Pulmonary artery endothelial cell (primary cell): ENCODE measurements around the gene KCNQ4. TPM values are rescaled to one million over a fixed set of nuclear protein-coding genes. Genes with fewer than 3 reads are reported as not detected.

ENCODE experiments used
- DNase-seq: peaks from one replicate; pipeline ENCODE4 v3.0.0-alpha.2; 2011; ENCODE audit warnings: low read depth, low spot score
- total RNA-seq: library from RNA; depleted of rRNA; stranded (reverse); fragments of >200 nt; gene quantifications from 2 replicates; pipeline ENCODE4 v1.2.3, GENCODE V29; 2014

Gene KCNQ4
- total RNA-seq, 1 donor from 2014 or later: not detected

DNA sequence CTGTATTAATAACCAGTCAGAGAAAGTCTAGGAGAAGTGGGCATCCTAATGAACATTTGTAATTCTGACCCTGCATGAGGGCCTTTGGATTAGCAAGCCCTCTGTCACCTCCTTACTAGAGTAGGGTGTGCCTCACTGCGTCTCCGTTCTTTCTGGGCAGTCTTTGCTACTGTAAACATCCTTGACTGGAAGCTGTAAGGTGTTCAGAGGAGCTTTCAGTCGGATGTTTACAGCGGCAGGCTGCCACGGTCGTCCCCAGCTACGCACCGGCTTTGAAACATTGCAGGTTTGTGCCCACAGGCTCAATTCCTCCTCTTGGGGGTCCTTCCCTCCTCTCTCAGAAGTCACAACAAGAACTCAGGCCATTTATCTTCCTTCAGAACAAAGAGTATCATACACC, 29.4 kb upstream of the KCNQ4 start:
- DNase-seq: no peak

GRCh38 chr1:40755067-40755466, 28.5 kb upstream of the KCNQ4 start:
- DNase-seq: no peak

DNA sequence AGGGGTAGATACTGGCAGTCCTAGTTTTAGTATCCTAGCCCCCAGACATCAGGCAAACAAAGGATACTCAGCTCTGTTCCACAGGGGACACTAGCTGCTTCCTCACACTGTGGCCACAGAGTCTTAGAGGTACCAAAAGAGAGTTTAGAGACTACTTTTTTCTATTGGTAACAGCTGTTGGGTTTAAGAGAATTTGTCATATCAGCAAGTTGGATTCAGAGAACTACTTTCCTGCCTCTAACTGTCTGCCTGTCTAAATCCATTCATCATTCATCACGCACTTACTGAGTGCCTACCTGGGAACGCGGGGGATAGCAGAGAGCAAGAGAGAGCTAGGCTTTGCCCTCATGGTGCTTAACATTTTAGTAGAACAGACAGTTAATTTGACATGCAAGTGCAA, 27.1 kb upstream of the KCNQ4 start:
- DNase-seq: no peak

DNA sequence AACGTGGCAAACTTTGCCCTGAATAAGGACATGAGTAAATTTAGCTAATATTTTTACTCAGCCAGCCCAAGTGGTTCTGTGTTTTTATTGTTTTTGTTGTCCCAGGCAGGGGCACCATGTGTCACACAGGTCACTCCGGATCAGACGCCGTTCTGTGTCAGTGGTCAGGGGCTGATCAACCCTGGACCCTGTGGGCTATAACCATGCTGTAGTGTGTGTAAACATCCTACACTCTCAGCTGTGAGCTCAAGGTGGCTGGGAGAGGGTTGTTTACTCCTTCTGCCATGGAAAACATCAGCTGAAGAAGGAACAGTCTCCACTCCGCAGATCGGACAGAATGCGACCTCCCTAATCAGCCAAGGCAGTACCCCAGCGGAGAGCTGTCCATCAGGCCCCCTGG, 26.5 kb upstream of the KCNQ4 start:
- DNase-seq: no peak

DNA sequence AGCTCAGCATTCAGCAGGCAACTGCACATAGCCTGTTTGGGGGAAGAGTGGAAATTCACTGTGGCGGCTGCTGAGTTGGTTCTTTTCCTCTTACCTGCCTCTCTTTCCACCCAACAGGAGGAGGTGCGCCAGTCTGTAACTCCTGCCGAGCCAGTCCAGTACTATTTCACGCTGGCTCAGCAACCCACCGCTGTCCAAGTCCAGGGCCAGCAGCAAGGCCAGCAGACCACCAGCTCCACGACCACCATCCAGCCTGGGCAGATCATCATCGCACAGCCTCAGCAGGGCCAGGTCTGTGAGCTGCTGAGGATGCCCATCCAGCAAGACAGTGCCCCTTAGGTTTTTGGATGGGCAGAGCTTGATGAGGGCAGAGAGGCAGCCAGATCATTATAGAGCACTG, 25.6 kb upstream of the KCNQ4 start:
- no peak for DNase-seq

DNA sequence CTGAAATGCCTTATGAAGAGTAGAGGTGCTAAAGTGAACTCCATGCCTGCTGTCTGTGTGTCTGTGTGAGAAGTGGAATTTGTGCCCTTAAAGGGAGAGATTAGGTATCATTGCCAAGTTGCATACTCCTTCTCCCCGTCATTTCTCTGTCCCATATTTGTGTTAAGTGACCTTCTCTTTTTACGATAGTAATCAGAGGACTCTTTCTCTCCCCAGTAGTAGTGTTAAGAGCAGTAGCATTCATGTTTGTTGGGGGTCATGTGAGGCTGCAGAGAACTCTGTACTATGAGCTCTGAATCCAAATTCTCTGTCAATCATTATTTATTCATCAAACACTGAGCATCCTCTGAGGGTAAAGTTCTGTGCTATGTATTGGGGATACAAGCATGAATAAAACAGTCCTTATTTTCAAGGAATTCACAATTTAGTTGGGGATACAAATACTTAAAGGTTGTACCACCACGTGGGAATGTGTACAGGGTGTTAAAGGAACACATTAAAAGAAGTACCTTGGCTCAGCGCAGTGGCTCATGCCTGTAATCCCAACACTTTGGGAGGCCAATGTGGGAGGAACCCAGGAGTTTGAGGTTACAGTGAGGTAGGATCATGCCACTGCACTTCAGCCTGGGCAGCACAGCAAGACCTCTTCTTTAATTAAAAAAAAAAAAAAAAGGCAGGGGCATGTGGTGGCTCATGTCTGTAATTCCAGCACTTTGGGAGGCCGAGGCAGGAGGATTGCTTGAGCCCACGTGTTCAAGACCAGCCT, 24.8 kb upstream of the KCNQ4 start:
- no peak for DNase-seq

DNA sequence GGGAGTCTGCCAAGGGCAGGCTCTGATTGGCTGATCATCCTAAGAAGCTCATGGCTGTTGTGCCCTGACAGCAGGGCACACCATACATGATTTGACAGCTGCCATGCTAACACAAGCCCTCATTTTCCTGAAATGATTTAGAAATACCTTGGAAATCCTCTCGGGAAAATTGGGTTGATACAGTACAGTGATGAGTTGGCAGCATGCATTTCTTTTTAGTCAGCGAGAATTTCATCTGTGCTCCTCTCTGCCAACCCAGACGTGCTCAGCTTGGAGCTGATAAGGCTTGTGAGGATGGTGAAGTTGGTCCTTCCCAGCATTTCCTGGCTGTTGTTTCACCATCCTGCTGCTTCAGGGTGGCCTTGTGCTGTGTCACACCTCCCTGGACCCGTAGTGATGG, 22.6 kb upstream of the KCNQ4 start:
- no peak for DNase-seq

- DNase-seq: no peak
These were observed 21.3 kb upstream of the KCNQ4 start for GRCh38 chr1:40762144-40762923.

GRCh38 chr1:40763742-40764532, 19.6 kb upstream of the KCNQ4 start:
- no peak for DNase-seq

DNA sequence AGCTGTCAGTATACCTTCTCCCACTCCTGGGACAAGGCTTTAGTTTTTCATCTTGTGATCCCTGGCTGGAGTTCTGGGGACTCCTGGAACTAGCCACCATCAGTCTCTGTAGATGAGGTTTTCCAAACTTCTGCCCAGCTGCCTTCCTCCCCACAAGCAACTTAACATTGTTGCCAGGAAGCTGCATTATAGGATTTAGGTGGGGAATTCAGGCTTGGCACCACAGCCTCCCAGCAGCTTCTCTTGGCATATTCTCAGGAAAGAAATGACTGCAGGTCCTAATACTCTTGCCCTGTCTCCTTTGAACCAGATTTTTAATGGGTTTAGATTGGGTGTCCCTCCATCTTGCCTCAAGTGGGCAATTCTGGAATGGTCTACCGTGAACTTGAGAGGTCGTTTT, 18.6 kb upstream of the KCNQ4 start:
- DNase-seq: no peak

GRCh38 chr1:40766017-40766416, 17.6 kb upstream of the KCNQ4 start:
- no peak for DNase-seq

- DNase-seq: no peak
These were observed 17.0 kb upstream of the KCNQ4 start for GRCh38 chr1:40766560-40766959.

- no peak for DNase-seq
These were observed 15.2 kb upstream of the KCNQ4 start for GRCh38 chr1:40768146-40768990.

DNA sequence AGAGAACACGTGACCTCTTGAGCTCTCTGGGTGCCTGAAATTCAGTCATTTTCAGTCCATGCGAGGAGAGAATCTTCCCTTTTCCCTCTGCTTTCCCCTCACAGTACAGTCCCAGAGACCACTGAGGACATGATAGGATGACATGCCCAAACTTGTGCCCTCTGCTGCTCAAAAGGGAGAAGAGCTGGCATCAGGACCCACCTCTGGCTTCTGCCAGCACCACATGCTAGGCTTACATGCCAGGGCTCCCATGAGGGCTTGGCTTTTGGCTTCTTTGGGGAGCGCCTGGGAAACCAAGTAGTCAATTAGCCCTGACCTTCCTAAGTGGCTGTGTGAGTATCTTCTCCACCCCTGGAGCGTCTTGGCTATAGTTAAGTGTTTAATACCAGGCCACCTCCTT, 13.8 kb upstream of the KCNQ4 start:
- no peak for DNase-seq

- DNase-seq: no peak
These were observed 13.1 kb upstream of the KCNQ4 start for GRCh38 chr1:40770296-40771070.

- DNase-seq: no peak
These were observed 11.2 kb upstream of the KCNQ4 start for GRCh38 chr1:40772146-40772955.

DNA sequence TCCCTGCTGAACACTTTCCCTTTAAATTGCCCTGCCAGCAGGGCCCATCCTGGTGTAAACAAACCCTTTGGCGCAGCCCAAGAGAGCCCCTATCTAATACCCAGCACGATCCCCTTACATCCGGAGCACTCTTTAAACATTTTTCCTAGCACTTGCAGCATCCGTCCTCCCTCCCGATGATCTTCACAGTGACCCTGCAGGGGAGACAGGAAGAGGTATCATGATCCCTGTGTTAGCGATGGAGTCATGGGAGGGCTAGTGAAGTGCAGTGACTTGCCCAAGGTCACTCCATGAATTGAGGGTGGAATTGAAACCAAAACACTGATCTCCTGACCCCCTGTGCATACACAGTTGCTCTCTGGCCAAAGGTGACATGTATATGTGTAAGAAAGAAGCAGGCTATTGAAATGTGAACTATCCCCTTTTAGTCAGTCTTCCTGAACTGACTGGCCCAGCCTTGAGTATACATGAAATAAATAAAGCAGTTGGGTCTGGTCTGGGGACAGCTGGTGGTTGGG, 9.8 kb upstream of the KCNQ4 start:
- DNase-seq: no peak

GRCh38 chr1:40774266-40774998, 9.2 kb upstream of the KCNQ4 start:
- DNase-seq: no peak
